HCT116 (cell line): ENCODE results near the gene USH1G. TPM values are rescaled to one million over a fixed set of nuclear protein-coding genes. Genes with fewer than 3 reads are reported as not detected.

Experiments
- ATAC-seq: fragments of 200-7000 bp; cut with Tn5 transposase; 2 replicates; pipeline ENCODE4 v1.9.1; 2020; ENCODE audit warnings: mild to moderate bottlenecking, moderate library complexity
- BruUV-seq: library from RNA; stranded (reverse); fragments of 400-500 nt; replicated peaks from 2 replicates; lab custom pipeline; 2021; lab: Mats Ljungman, UMichigan
- CTCF ChIA-PET: fragments of 300-600 bp; sonication (Branson Sonifier 250); formaldehyde crosslinking; loops from one replicate; lab custom pipeline; 2021; ENCODE audit warnings: antibody characterized with exemption; lab: Charles Lee
- POLR2A ChIA-PET: fragments of 300-600, 350-600 bp; sonication (Branson Sonifier 250); formaldehyde crosslinking; loops from one replicate; lab custom pipeline; 2021; ENCODE audit warnings: antibody characterized with exemption; lab: Charles Lee
- RAD21 ChIA-PET, 2 experiments: fragments of 300-600 bp; sonication (Branson Sonifier 250); formaldehyde crosslinking; loops; one replicate each; lab custom pipeline; 2023; ENCODE audit warnings: low total read pairs in 2 of 2; ENCODE audit not compliant: uncharacterized antibody in 2 of 2, unreplicated experiment in 2 of 2, low non-redundant PET in 1 of 2; lab: Charles Lee
- DNase-seq: peaks from one replicate; pipeline ENCODE4 v3.0.0-alpha.2; 2010; ENCODE audit warnings: low read depth, low spot score
- H2AFZ ChIP-seq: fragments of 200-600 bp; shearing (Covaris generic), sonication (generic); 2 replicates; pipeline ENCODE4 v1.6.1; 2017; ENCODE audit warnings: low read depth, mixed run types, mixed read lengths, antibody characterized with exemption, low read length; ENCODE audit not compliant: poor library complexity, severe bottlenecking
- H3K27ac ChIP-seq: 2 replicates; pipeline ENCODE4 v1.5.1; 2012; ENCODE audit warnings: low read depth, low read length
- H3K27me3 ChIP-seq: fragments of 200-600 bp; sonication (generic); 2 replicates; pipeline ENCODE4 v1.6.1; 2016; ENCODE audit warnings: mixed run types, low read length, mixed read lengths; ENCODE audit not compliant: insufficient read depth
- H3K36me3 ChIP-seq, 2 experiments: fragments of 200-500 bp in 1 of 2; fragments of 200-600 bp in 1 of 2; sonication (Bioruptor generic) in 1 of 2; sonication (generic) in 1 of 2; 2 replicates each; pipeline versions ENCODE4 v1.5.1 to v1.6.1; 2014 to 2016; ENCODE audit warnings: low read length in 2 of 2, inconsistent platforms in 1 of 2, mixed read lengths in 1 of 2, mixed run types in 1 of 2; ENCODE audit not compliant: insufficient read depth in 2 of 2, control insufficient read depth in 1 of 2
- H3K4me1 ChIP-seq, 2 experiments: fragments of 200-600 bp in 1 of 2; sonication (generic) in 1 of 2; 2 replicates each; pipeline versions ENCODE4 v1.5.1 to v1.6.1; 2012 to 2017; ENCODE audit warnings: low read length in 2 of 2, inconsistent platforms in 1 of 2, mild to moderate bottlenecking in 1 of 2, mixed read lengths in 1 of 2, mixed run types in 1 of 2, moderate library complexity in 1 of 2; ENCODE audit not compliant: insufficient read depth in 2 of 2, control insufficient read depth in 1 of 2
- H3K4me2 ChIP-seq: fragments of 200-600 bp; sonication (generic); 2 replicates; pipeline ENCODE4 v1.6.1; 2017; ENCODE audit warnings: mixed run types, low read length, mixed read lengths
- H3K4me3 ChIP-seq, 2 experiments: fragments of 200-600 bp in 1 of 2; sonication (generic) in 1 of 2; replicated peaks in 1 of 2; 2 replicates each; pipeline ENCODE4 v1.5.1; 2011 to 2016; ENCODE audit warnings: low read length in 2 of 2, control low read depth in 1 of 2, low read depth in 1 of 2, mild to moderate bottlenecking in 1 of 2, mixed read lengths in 1 of 2, mixed run types in 1 of 2
- H3K79me2 ChIP-seq: fragments of 200-600 bp; sonication (generic); 2 replicates; pipeline ENCODE4 v1.6.1; 2017; ENCODE audit warnings: mild to moderate bottlenecking, mixed run types, low read length, moderate library complexity, mixed read lengths; ENCODE audit not compliant: insufficient read depth
- H3K9ac ChIP-seq: fragments of 200-600 bp; sonication (generic); 2 replicates; pipeline ENCODE4 v1.6.1; 2016; ENCODE audit warnings: low read length, mixed read lengths
- H3K9me2 ChIP-seq: fragments of 200-600 bp; sonication (generic), shearing (Covaris generic); 2 replicates; pipeline ENCODE4 v1.6.1; 2017; ENCODE audit warnings: mixed run types, mild to moderate bottlenecking, moderate library complexity; ENCODE audit not compliant: insufficient read depth
- H3K9me3 ChIP-seq, 2 experiments: fragments of 200-500 bp in 1 of 2; fragments of 200-600 bp in 1 of 2; sonication (Bioruptor generic) in 1 of 2; sonication (generic) in 1 of 2; 2 replicates each; pipeline ENCODE4 v1.6.1; 2014 to 2017; ENCODE audit warnings: low read length in 2 of 2, mixed read lengths in 2 of 2, inconsistent platforms in 1 of 2, low read depth in 1 of 2, mild to moderate bottlenecking in 1 of 2, mixed run types in 1 of 2, moderate library complexity in 1 of 2; ENCODE audit not compliant: control insufficient read depth in 1 of 2, insufficient read depth in 1 of 2
- H4K20me1 ChIP-seq: fragments of 200-600 bp; sonication (generic), shearing (Covaris generic); 2 replicates; pipeline ENCODE4 v1.6.1; 2017; ENCODE audit warnings: mixed run types, mild to moderate bottlenecking, moderate library complexity; ENCODE audit not compliant: insufficient read depth
- CEBPB ChIP-seq: IDR thresholded peaks from 2 replicates; pipeline ENCODE4 v1.6.1; 2012; ENCODE audit warnings: low read depth
- ELF1 ChIP-seq: IDR thresholded peaks from 2 replicates; pipeline ENCODE4 v1.6.1; 2012; ENCODE audit warnings: low read depth, borderline replicate concordance
- EZH2 ChIP-seq: fragments of 200-600 bp; sonication (generic); IDR thresholded peaks from 2 replicates; pipeline ENCODE4 v1.6.1; 2017; ENCODE audit warnings: antibody characterized with exemption, mixed run types
- POLR2A ChIP-seq: IDR thresholded peaks from 2 replicates; pipeline ENCODE4 v1.7.0; 2011; ENCODE audit warnings: borderline replicate concordance; ENCODE audit not compliant: insufficient read depth, insufficient read length; ENCODE audit errors: extremely low read depth
- POLR2AphosphoS5 ChIP-seq: IDR thresholded peaks from 2 replicates; pipeline ENCODE4 v1.6.1; 2011; ENCODE audit warnings: mild to moderate bottlenecking, low read depth, low read length, moderate library complexity
- RAD21 ChIP-seq: IDR thresholded peaks from 2 replicates; pipeline ENCODE4 v1.6.1; 2012; ENCODE audit warnings: low read depth, mild to moderate bottlenecking
- SIN3A ChIP-seq: IDR thresholded peaks from 2 replicates; pipeline ENCODE4 v1.6.1; 2012; ENCODE audit warnings: low read depth
- SRF ChIP-seq: IDR thresholded peaks from 2 replicates; pipeline ENCODE4 v1.6.1; 2012; ENCODE audit warnings: low read depth
- YY1 ChIP-seq: IDR thresholded peaks from 2 replicates; pipeline ENCODE4 v1.6.1; 2011; ENCODE audit warnings: low read length, low read depth, moderate library complexity, mild to moderate bottlenecking; ENCODE audit not compliant: insufficient replicate concordance; ENCODE audit errors: extremely low read depth
- ZFX ChIP-seq: fragments of 450-650 bp; IDR thresholded peaks from 2 replicates; pipeline ENCODE4 v1.6.1; 2017
- ZNF274 ChIP-seq: fragments of 200-500 bp; sonication (Bioruptor generic); IDR thresholded peaks from 2 replicates; pipeline ENCODE4 v1.6.1; 2014; ENCODE audit warnings: mild to moderate bottlenecking, low read depth, low read length, inconsistent platforms
- intact Hi-C: fragments of 100-400 bp; cut with micrococcal nuclease; formaldehyde crosslinking; loops from 2 replicates; pipeline ENCODE4 v1.10.0; 2022
- total RNA-seq: library from RNA; stranded (reverse); gene quantifications from one replicate; pipeline ENCODE4 v1.2.1, GENCODE V29; 2021; ENCODE audit not compliant: unreplicated experiment
- TF ChIP-seq, protein P1 (sequence below), 3 experiments: fragments of 200-600 bp in 1 of 3; sonication (generic) in 1 of 3; IDR thresholded peaks in 2 of 3; conservative IDR thresholded peaks in 1 of 3; 2 replicates each; pipeline ENCODE4 v1.5.1; 2012 to 2017; ENCODE audit warnings: low read depth in 2 of 3, low read length in 2 of 3, antibody characterized with exemption in 1 of 3, borderline replicate concordance in 1 of 3, control low read depth in 1 of 3, mild to moderate bottlenecking in 1 of 3, mixed read lengths in 1 of 3, mixed run types in 1 of 3, moderate library complexity in 1 of 3; ENCODE audit not compliant: insufficient read depth in 1 of 3
- TF ChIP-seq, protein P2 (sequence below): IDR thresholded peaks from 2 replicates; pipeline ENCODE4 v1.6.1; 2012
- TF ChIP-seq, protein P3 (sequence below): IDR thresholded peaks from 2 replicates; pipeline ENCODE4 v1.6.1; 2012; ENCODE audit warnings: low read depth

The USH1G gene
- total RNA-seq, 1 experiment from 2014 or later, result 3.1 TPM

DNA sequence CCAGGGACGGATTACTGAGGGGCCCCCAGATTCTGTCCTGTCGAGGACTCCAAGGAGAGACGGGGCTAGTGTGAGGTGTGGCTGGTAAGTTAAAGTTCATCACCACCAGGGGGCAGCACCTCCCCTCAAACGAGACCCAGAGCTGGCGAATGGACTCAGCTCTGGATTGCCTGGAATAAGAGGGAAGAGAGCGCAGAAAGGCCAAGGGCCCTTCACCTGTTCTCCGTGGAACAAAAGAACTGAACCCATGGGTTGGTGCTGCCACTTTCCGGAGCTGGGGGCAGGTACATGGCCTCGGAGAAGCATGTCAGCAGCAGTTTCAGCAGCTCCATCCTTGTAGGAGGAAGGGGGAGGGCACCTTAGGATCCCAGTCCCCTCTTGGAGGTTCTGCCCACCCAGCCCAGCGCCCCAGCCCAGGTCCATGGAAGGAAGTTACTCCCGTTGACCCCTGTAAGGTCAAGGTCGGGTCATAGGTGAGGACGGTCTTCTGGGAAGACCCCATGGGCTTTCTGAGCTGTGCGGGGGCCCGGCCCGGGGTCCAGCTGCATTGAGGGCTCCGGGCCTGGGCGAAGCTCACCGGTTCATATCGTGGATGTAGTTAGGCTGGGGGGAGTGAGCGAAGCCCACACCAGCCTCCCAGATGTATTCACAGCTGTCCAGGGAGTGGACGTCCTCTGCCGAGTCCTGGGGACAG, 38.7 kb upstream of the USH1G start:
- no peaks in the 10 kb centered on the region for H3K9me2 ChIP-seq
- H3K9ac ChIP-seq, result no peak overlapping the region
- RAD21 ChIA-PET, result interaction anchor here (0.5 to 1.9 kb wide), 15 partner anchors 11 to 240 kb away, joined by 3 to 11 read pairs (median 4); partner anchors contain the start of genes CDR2L (in 1 of the 2), FDXR (in 1 of the 2), HID1 (in 1 of the 2) and MRPL58 (in 1 of the 2)
- no peak overlapping the region for H3K4me3 ChIP-seq
- intact Hi-C loops, result loop anchor here (1.0 to 5.0 kb wide), 7 partner anchors 44 to 450 kb away; partner anchors contain the start of gene MRPL58
- H2AFZ ChIP-seq, result no peak overlapping the region
- no peak overlapping the region for H3K27ac ChIP-seq
- H4K20me1 ChIP-seq, result no peaks in the 10 kb centered on the region
- POLR2A ChIA-PET, result interaction anchor here (0.6 to 2.3 kb wide), 11 partner anchors 8 to 240 kb away, joined by 3 to 10 read pairs (median 4); partner anchors contain the start of genes ARMC7, CDR2L, FDXR and HID1
- no peak for TF ChIP-seq ELF1
- no peak for TF ChIP-seq CEBPB
- TF ChIP-seq ZFX, result no peak
- no peak for TF ChIP-seq EZH2
- TF ChIP-seq POLR2AphosphoS5, result no peak
- TF ChIP-seq, protein P1, sequence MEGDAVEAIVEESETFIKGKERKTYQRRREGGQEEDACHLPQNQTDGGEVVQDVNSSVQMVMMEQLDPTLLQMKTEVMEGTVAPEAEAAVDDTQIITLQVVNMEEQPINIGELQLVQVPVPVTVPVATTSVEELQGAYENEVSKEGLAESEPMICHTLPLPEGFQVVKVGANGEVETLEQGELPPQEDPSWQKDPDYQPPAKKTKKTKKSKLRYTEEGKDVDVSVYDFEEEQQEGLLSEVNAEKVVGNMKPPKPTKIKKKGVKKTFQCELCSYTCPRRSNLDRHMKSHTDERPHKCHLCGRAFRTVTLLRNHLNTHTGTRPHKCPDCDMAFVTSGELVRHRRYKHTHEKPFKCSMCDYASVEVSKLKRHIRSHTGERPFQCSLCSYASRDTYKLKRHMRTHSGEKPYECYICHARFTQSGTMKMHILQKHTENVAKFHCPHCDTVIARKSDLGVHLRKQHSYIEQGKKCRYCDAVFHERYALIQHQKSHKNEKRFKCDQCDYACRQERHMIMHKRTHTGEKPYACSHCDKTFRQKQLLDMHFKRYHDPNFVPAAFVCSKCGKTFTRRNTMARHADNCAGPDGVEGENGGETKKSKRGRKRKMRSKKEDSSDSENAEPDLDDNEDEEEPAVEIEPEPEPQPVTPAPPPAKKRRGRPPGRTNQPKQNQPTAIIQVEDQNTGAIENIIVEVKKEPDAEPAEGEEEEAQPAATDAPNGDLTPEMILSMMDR (IDR thresholded peaks at IDR 0.05 in 2 of 3, conservative IDR thresholded peaks at IDR 0.05 in 1 of 3; ENCODE audit: borderline replicate concordance in 1 of 3, insufficient read depth in 1 of 3, low read depth in 2 of 3, low read length in 2 of 3), result peak; percentile 75 to 95 (median 87)
- TF ChIP-seq SIN3A, result no peak
- TF ChIP-seq, protein P2, sequence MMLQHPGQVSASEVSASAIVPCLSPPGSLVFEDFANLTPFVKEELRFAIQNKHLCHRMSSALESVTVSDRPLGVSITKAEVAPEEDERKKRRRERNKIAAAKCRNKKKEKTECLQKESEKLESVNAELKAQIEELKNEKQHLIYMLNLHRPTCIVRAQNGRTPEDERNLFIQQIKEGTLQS, result no peak
- no peak for TF ChIP-seq ZNF274
- TF ChIP-seq POLR2A, result no peak
- TF ChIP-seq, protein P3, sequence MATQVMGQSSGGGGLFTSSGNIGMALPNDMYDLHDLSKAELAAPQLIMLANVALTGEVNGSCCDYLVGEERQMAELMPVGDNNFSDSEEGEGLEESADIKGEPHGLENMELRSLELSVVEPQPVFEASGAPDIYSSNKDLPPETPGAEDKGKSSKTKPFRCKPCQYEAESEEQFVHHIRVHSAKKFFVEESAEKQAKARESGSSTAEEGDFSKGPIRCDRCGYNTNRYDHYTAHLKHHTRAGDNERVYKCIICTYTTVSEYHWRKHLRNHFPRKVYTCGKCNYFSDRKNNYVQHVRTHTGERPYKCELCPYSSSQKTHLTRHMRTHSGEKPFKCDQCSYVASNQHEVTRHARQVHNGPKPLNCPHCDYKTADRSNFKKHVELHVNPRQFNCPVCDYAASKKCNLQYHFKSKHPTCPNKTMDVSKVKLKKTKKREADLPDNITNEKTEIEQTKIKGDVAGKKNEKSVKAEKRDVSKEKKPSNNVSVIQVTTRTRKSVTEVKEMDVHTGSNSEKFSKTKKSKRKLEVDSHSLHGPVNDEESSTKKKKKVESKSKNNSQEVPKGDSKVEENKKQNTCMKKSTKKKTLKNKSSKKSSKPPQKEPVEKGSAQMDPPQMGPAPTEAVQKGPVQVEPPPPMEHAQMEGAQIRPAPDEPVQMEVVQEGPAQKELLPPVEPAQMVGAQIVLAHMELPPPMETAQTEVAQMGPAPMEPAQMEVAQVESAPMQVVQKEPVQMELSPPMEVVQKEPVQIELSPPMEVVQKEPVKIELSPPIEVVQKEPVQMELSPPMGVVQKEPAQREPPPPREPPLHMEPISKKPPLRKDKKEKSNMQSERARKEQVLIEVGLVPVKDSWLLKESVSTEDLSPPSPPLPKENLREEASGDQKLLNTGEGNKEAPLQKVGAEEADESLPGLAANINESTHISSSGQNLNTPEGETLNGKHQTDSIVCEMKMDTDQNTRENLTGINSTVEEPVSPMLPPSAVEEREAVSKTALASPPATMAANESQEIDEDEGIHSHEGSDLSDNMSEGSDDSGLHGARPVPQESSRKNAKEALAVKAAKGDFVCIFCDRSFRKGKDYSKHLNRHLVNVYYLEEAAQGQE, result no peak
- TF ChIP-seq RAD21, result peak; percentile 99
- peak; percentile 52 for TF ChIP-seq YY1
- no peak for TF ChIP-seq SRF
- DNase-seq, result peak; percentile 80
- H3K27me3 ChIP-seq, result no peaks in the 10 kb centered on the region
- ATAC-seq, result peak; percentile 80
- CTCF ChIA-PET, result interaction anchor here (0.6 to 3.9 kb wide), 55 partner anchors 9 to 451 kb away, joined by 3 to 36 read pairs (median 7); partner anchors contain the start of genes ARMC7, ATP5PD, CDR2L and FDXR
- no peaks in the 10 kb centered on the region for H3K36me3 ChIP-seq
- H3K4me1 ChIP-seq, result peaks cover 11 to 20% of the 10 kb centered on the region in 2 experiments; a peak in 3 of 4 replicates
- H3K9me3 ChIP-seq, result no peaks in the 10 kb centered on the region
- H3K79me2 ChIP-seq, result no peaks in the 10 kb centered on the region
- no TSS peak for BruUV-seq
- no peak overlapping the region for H3K4me2 ChIP-seq
